ENCODE results near the gene EHD3. TPM values are rescaled to one million over a fixed set of nuclear protein-coding genes. Genes with fewer than 3 reads are reported as not detected.

EHD3 gene
- total and polyA plus RNA-seq, 2 of the 8 experiments (the other 6 are each of a cell fraction or from before 2014, with no cell fraction given), result 9.3 to 12.0 TPM

GRCh38 chr2:31214444-31214915, 19.5 kb upstream of the EHD3 start:
- peak in 1 of 2 experiments; percentile 24 for DNase-seq (ENCODE audit: low read depth in 1 of 2, low spot score in 2 of 2)
- CTCF ChIA-PET (ENCODE audit: partially characterized antibody), result interaction anchor here (0.9 kb wide), 1 partner anchor 11 kb away, joined by 4 read pairs; no protein-coding TSS in a partner anchor
- Histone ChIP-seq H3K79me2 (ENCODE audit: control insufficient read depth in 1 of 2, insufficient read depth in 2 of 2, low read length in 2 of 2) (no peaks in the 10 kb centered on the region), H2BK20ac (ENCODE audit: low read length) (no peak overlapping the region), H4K91ac (replicated peaks; ENCODE audit: insufficient read length, low read length) (no peak overlapping the region), H2BK15ac (ENCODE audit: low read length) (no peak overlapping the region), H4K20me1 (replicated peaks in 1 of 2; ENCODE audit: control insufficient read depth in 1 of 2, insufficient read depth in 2 of 2, low read length in 2 of 2) (no peaks in the 10 kb centered on the region), H2AFZ (ENCODE audit: low read length) (no peak overlapping the region), H3K27ac (ENCODE audit: low read depth, low read length) (no peak overlapping the region), H2AK5ac (ENCODE audit: low read depth, low read length) (no peak overlapping the region), H3K56ac (replicated peaks; ENCODE audit: insufficient read length, low read depth, low read length) (no peak overlapping the region), H3K9me3 (ENCODE audit: insufficient read depth in 2 of 2, low read depth in 1 of 2, low read length in 1 of 2) (no peaks in the 10 kb centered on the region), H3K9ac (replicated peaks in 1 of 4; ENCODE audit: extremely low read depth in 1 of 4, low read depth in 3 of 4, low read length in 3 of 4) (no peak overlapping the region), H3K4me1 (replicated peaks in 1 of 4; ENCODE audit: control insufficient read depth in 3 of 4, insufficient read depth in 4 of 4, low read length in 3 of 4) (peaks cover 0 to 4% (median 0%) of the 10 kb centered on the region in 4 experiments; a peak in 1 of 7 replicates), H2BK5ac (ENCODE audit: low read depth, low read length) (no peak overlapping the region), H3K36me3 (ENCODE audit: control insufficient read depth in 2 of 4, insufficient read depth in 4 of 4, low read length in 3 of 4) (no peaks in the 10 kb centered on the region), H3K79me1 (ENCODE audit: low read depth, low read length) (no peaks in the 10 kb centered on the region), H2BK12ac (ENCODE audit: low read depth, low read length) (no peak overlapping the region), H3K4ac (replicated peaks; ENCODE audit: insufficient read length, low read depth, low read length) (no peak overlapping the region), H2BK120ac (replicated peaks; ENCODE audit: low read depth, low read length) (no peak overlapping the region), H3K23me2 (ENCODE audit: low read depth, low read length) (no peaks in the 10 kb centered on the region), H3K23ac (ENCODE audit: insufficient read length) (no peak overlapping the region), H3K4me3 (ENCODE audit: extremely low read depth in 1 of 4, insufficient read depth in 2 of 4, low read depth in 3 of 4, low read length in 4 of 4) (no peak overlapping the region), H4K5ac (ENCODE audit: insufficient read length, low read depth, low read length) (no peak overlapping the region), H3K18ac (ENCODE audit: extremely low read depth, low read length) (no peak overlapping the region; the same call in 1 of the 2 replicates), H3K27me3 (replicated peaks in 1 of 4; ENCODE audit: control insufficient read depth in 3 of 4, extremely low read depth in 1 of 4, insufficient read depth in 3 of 4, low read length in 3 of 4) (no peaks in the 10 kb centered on the region), H4K8ac (ENCODE audit: extremely low read depth, insufficient read depth, low read length) (no peak overlapping the region), H3K14ac (ENCODE audit: insufficient read length) (no peak overlapping the region), H3K4me2 (ENCODE audit: insufficient read depth in 1 of 2, low read depth in 2 of 2, low read length in 2 of 2) (no peak overlapping the region)
- TF ChIP-seq TAF1 (IDR thresholded peaks at IDR 0.05; ENCODE audit: low read depth, low read length), result no peak
- no peak for TF ChIP-seq POU5F1 (IDR thresholded peaks at IDR 0.05; ENCODE audit: low read depth, low read length)
- no peak for TF ChIP-seq E2F6 (IDR thresholded peaks at IDR 0.05)
- FAIRE-seq, result no peak
- POLR2A ChIA-PET (ENCODE audit: partially characterized antibody), result no interaction called here
- WGBS, 2 experiments (ENCODE audit: extremely low coverage in 1 of 2, insufficient coverage in 1 of 2, insufficient read length in 1 of 2, insufficient replicate concordance in 2 of 2, low coverage in 1 of 2, low lambda C conversion rate in 2 of 2, missing lambda C conversion rate in 1 of 2), result 95% methylated on average over 8 of the region's 8 CpGs; no CpG with 5 or more reads in 1 of the 2 experiments

Measured in H1 (cell line).